ENCODE data around the gene PLEKHM3. TPM values are rescaled to one million over a fixed set of nuclear protein-coding genes. Genes with fewer than 3 reads are reported as not detected.

PLEKHM3 gene
- total RNA-seq, 2 experiments from 2014 or later, result 4.9 to 5.4 TPM

Other genes starting within 250 kb of the PLEKHM3 start
- not detected for gene CRYGD, start 99.0 kb upstream of the PLEKHM3 start, total RNA-seq
- not detected for gene CRYGC, start 104.3 kb upstream of the PLEKHM3 start, total RNA-seq
- gene CRYGB, start 120.6 kb upstream of the PLEKHM3 start, total RNA-seq, result not detected
- gene CRYGA, start 138.1 kb upstream of the PLEKHM3 start, total RNA-seq, result not detected
- gene C2orf80, start 164.5 kb upstream of the PLEKHM3 start, total RNA-seq, result not detected
- 10 to 100 TPM; 41.3 to 44.2 TPM for gene IDH1, start 229.5 kb upstream of the PLEKHM3 start, total RNA-seq
- 10 to 100 TPM; 36.6 to 37.2 TPM for gene PIKFYVE, start 240.7 kb upstream of the PLEKHM3 start, total RNA-seq

Measured in activated CD4-positive, alpha-beta memory T cell treated with anti-CD3 and anti-CD28 coated beads, Interleukin-2, amount 10 ng/mL, durations not matched to agents 7 days and 5 days (primary cell).